ENCODE data around the gene PRSS12. TPM values are rescaled to one million over a fixed set of nuclear protein-coding genes. Genes with fewer than 3 reads are reported as not detected.

PRSS12 gene
- total and polyA plus RNA-seq, 2 experiments from 2014 or later: 5.5 to 12.9 TPM

- Histone ChIP-seq H3F3A (replicated peaks; ENCODE audit: low read depth) (no peaks in the 10 kb centered on the region), H3K36me3 (ENCODE audit: insufficient read depth) (no peaks in the 10 kb centered on the region), H3K4me1 (ENCODE audit: insufficient read depth) (peaks cover 41% of the 10 kb centered on the region), H3K27me3 (ENCODE audit: insufficient read depth) (no peaks in the 10 kb centered on the region), H3K9me2 (ENCODE audit: insufficient read depth) (no peaks in the 10 kb centered on the region), H4K20me1 (replicated peaks; ENCODE audit: insufficient read depth) (no peaks in the 10 kb centered on the region), H2AFZ (no peak overlapping the region), H3K27ac (ENCODE audit: low read depth) (no peak overlapping the region), H3K4me2 (no peak overlapping the region), H3K79me2 (replicated peaks; ENCODE audit: insufficient read depth) (no peaks in the 10 kb centered on the region), H3K4me3 (no peak overlapping the region)
- Mint-ChIP-seq H3K4me1 (peaks cover 35% of the 10 kb centered on the region), H3K9me3 (no peaks in the 10 kb centered on the region), H3K27ac (no peak overlapping the region), H3K27me3 (ENCODE audit: insufficient read depth, low read depth, poor library complexity) (no peaks in the 10 kb centered on the region), H3K36me3 (ENCODE audit: low read depth) (no peaks in the 10 kb centered on the region), H3K4me3 (no peak overlapping the region)
- TF ChIP-seq POLR2AphosphoS5 (IDR thresholded peaks at IDR 0.05; ENCODE audit: low read depth): no peak
- no peak for TF ChIP-seq EZH2phosphoT487 (IDR thresholded peaks at IDR 0.05; ENCODE audit: unreplicated experiment)
- no peak for TF ChIP-seq ETS1 (IDR thresholded peaks at IDR 0.05)
- no peak for TF ChIP-seq CTCF (conservative IDR thresholded peaks at IDR 0.05; ENCODE audit: low read depth in 2 of 2)
- TF ChIP-seq STAT1 (IDR thresholded peaks at IDR 0.05; ENCODE audit: unreplicated experiment): no peak
- no peak for TF ChIP-seq NANOG (IDR thresholded peaks at IDR 0.05; ENCODE audit: borderline replicate concordance)
- no peak for TF ChIP-seq JUNB (IDR thresholded peaks at IDR 0.05; ENCODE audit: unreplicated experiment)
- no peak for TF ChIP-seq ZNF114 (CRISPR knock-in tag; IDR thresholded peaks at IDR 0.05)
- TF ChIP-seq, protein P1, sequence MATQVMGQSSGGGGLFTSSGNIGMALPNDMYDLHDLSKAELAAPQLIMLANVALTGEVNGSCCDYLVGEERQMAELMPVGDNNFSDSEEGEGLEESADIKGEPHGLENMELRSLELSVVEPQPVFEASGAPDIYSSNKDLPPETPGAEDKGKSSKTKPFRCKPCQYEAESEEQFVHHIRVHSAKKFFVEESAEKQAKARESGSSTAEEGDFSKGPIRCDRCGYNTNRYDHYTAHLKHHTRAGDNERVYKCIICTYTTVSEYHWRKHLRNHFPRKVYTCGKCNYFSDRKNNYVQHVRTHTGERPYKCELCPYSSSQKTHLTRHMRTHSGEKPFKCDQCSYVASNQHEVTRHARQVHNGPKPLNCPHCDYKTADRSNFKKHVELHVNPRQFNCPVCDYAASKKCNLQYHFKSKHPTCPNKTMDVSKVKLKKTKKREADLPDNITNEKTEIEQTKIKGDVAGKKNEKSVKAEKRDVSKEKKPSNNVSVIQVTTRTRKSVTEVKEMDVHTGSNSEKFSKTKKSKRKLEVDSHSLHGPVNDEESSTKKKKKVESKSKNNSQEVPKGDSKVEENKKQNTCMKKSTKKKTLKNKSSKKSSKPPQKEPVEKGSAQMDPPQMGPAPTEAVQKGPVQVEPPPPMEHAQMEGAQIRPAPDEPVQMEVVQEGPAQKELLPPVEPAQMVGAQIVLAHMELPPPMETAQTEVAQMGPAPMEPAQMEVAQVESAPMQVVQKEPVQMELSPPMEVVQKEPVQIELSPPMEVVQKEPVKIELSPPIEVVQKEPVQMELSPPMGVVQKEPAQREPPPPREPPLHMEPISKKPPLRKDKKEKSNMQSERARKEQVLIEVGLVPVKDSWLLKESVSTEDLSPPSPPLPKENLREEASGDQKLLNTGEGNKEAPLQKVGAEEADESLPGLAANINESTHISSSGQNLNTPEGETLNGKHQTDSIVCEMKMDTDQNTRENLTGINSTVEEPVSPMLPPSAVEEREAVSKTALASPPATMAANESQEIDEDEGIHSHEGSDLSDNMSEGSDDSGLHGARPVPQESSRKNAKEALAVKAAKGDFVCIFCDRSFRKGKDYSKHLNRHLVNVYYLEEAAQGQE (IDR thresholded peaks at IDR 0.05; ENCODE audit: unreplicated experiment): no peak
- TF ChIP-seq ZNF331 (CRISPR knock-in tag; IDR thresholded peaks at IDR 0.05; ENCODE audit: low read depth): no peak
- no peak for TF ChIP-seq EZH2 (IDR thresholded peaks at IDR 0.05; ENCODE audit: low read depth, unreplicated experiment)
- TF ChIP-seq CREB1 (CRISPR knock-in tag; IDR thresholded peaks at IDR 0.05; ENCODE audit: low read depth): no peak
- TF ChIP-seq, protein P2, sequence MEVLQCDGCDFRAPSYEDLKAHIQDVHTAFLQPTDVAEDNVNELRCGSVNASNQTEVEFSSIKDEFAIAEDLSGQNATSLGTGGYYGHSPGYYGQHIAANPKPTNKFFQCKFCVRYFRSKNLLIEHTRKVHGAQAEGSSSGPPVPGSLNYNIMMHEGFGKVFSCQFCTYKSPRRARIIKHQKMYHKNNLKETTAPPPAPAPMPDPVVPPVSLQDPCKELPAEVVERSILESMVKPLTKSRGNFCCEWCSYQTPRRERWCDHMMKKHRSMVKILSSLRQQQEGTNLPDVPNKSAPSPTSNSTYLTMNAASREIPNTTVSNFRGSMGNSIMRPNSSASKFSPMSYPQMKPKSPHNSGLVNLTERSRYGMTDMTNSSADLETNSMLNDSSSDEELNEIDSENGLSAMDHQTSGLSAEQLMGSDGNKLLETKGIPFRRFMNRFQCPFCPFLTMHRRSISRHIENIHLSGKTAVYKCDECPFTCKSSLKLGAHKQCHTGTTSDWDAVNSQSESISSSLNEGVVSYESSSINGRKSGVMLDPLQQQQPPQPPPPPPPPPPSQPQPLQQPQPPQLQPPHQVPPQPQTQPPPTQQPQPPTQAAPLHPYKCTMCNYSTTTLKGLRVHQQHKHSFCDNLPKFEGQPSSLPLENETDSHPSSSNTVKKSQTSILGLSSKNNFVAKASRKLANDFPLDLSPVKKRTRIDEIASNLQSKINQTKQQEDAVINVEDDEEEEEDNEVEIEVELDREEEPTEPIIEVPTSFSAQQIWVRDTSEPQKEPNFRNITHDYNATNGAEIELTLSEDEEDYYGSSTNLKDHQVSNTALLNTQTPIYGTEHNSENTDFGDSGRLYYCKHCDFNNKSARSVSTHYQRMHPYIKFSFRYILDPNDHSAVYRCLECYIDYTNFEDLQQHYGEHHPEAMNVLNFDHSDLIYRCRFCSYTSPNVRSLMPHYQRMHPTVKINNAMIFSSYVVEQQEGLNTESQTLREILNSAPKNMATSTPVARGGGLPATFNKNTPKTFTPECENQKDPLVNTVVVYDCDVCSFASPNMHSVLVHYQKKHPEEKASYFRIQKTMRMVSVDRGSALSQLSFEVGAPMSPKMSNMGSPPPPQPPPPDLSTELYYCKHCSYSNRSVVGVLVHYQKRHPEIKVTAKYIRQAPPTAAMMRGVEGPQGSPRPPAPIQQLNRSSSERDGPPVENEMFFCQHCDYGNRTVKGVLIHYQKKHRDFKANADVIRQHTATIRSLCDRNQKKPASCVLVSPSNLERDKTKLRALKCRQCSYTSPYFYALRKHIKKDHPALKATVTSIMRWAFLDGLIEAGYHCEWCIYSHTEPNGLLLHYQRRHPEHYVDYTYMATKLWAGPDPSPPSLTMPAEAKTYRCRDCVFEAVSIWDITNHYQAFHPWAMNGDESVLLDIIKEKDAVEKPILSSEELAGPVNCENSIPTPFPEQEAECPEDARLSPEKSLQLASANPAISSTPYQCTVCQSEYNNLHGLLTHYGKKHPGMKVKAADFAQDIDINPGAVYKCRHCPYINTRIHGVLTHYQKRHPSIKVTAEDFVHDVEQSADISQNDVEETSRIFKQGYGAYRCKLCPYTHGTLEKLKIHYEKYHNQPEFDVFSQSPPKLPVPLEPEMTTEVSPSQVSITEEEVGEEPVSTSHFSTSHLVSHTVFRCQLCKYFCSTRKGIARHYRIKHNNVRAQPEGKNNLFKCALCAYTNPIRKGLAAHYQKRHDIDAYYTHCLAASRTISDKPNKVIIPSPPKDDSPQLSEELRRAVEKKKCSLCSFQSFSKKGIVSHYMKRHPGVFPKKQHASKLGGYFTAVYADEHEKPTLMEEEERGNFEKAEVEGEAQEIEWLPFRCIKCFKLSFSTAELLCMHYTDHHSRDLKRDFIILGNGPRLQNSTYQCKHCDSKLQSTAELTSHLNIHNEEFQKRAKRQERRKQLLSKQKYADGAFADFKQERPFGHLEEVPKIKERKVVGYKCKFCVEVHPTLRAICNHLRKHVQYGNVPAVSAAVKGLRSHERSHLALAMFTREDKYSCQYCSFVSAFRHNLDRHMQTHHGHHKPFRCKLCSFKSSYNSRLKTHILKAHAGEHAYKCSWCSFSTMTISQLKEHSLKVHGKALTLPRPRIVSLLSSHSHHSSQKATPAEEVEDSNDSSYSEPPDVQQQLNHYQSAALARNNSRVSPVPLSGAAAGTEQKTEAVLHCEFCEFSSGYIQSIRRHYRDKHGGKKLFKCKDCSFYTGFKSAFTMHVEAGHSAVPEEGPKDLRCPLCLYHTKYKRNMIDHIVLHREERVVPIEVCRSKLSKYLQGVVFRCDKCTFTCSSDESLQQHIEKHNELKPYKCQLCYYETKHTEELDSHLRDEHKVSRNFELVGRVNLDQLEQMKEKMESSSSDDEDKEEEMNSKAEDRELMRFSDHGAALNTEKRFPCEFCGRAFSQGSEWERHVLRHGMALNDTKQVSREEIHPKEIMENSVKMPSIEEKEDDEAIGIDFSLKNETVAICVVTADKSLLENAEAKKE (CRISPR knock-in tag; IDR thresholded peaks at IDR 0.05): no peak
- DNase-seq (ENCODE audit: low spot score) (peak; percentile 17), ATAC-seq (peak; percentile 49; the same call in 2 of the 3 replicates)
These were observed 14.8 kb downstream of the PRSS12 start for GRCh38 chr4:118337954-118338353.

All from GM23338 (cell line).